NB4 (cell line): ENCODE data around the gene TSPAN8.

ENCODE experiments used
- CTCF ChIP-seq: IDR thresholded peaks from one replicate; pipeline ENCODE4 v1.5.1; 2012; ENCODE audit warnings: low read depth, low read length
- MYC ChIP-seq: IDR thresholded peaks from 2 replicates; pipeline ENCODE4 v1.6.1; 2011; ENCODE audit warnings: low read depth, low read length
- POLR2A ChIP-seq: IDR thresholded peaks from 2 replicates; pipeline ENCODE4 v1.6.1; 2011; ENCODE audit warnings: mild to moderate bottlenecking; ENCODE audit not compliant: insufficient read length; ENCODE audit errors: extremely low read depth

DNA sequence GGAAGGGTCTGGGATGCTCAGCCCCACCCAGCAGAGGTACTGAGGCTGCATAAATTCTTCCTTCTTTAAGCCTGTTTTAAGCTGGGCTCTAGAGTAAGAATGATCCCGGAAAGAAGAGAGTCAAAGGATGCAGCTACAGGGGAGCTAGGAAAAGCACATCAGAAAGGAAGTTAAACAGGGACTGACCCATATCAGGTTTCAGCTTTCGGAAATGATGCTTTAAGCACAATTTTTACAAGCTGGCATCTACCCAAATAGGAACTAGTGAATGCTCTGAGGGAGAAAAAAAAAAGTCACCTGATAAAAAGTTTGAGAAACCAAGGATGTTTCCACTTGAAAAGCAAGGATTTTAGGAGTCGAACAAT is 22.0 kb downstream of the TSPAN8 start:
- no peak for TF ChIP-seq CTCF
- TF ChIP-seq POLR2A: no peak
- TF ChIP-seq MYC: no peak
